Measurements from ENCODE around the gene CFAP45.
A peak's percentile ranks its signal among the peaks of the same experiment; 100 is the strongest.
"Not testable (repeated sequence)": the region's sequence is repeated elsewhere in the genome, so short reads cannot be mapped to it uniquely, and the experiment has no call there.

CFAP45 gene

DNA sequence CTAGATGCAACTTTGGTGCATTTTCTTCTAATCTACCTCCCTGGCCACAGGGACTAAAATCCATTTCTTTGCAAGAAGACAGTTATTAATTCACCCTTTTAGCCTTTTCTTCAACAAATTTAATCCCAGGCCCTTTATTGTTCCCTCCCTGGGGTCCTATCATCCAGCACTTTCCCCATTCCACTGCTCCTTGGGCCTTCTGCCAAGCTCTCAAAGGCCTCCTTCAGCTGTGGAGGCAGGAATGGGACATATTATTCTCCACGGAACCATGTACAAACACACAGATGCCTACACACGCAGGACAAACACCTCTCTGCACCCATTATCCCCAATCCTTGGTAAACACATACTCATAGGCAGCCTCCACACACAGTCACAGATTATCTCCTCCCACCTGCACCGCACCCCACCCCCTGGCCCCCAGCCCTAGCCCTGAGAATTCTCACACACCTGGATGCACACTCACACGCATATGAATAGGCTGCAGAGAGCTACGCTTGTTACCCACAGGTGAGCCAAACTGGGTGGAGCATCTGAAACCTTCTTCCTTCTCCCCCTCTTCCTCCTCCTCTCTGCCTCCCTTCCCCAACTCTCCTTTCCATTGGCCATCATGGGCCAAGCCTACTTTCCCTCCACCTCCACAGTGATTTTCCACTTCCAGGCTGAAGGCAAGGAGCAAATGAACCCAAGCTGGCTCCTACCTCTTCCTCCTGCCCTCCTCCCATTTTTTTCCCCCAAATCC, 13.7 kb upstream of the CFAP45 start:
- DNase-seq (ENCODE audit: extremely low spot score, insufficient read length, low read depth) (no peak), FAIRE-seq (no peak)

DNA sequence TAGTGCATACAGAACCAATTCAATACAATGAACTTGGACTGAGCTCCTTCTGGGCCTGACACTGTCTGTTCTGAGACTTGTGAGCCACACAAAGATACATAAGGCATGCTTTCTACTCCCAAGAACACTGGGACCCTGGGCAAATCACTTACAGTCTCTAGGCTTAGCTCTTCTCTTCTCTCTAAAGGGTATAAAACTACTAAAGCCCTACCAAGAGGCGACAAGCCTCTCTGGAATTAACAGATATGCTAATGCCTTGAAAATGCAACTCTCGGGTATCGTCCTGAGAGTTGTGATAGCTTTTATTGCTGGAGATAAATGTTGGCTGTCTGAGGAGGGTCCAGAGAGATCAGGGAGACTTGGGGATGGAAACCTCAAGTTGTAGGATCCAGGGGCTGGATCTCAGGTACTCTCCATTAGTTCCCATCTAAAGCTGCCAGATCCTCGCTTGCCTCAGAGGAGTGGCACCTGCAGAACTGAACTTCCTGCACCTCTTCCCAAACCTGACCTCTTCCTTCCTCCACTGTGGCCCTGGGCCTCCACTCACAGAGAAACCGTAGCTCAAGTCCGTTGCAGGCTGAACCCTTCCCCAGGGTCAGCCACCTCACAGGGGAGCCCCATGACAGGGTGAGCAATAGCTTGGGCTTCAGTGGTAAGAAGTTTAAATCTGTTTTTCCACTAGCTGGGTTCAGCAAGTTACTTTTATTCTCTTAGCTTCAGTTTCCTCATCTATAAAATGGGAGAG, 11.5 kb upstream of the CFAP45 start:
- DNase-seq (ENCODE audit: extremely low spot score, insufficient read length, low read depth), result no peak
- FAIRE-seq, result no peak

DNA sequence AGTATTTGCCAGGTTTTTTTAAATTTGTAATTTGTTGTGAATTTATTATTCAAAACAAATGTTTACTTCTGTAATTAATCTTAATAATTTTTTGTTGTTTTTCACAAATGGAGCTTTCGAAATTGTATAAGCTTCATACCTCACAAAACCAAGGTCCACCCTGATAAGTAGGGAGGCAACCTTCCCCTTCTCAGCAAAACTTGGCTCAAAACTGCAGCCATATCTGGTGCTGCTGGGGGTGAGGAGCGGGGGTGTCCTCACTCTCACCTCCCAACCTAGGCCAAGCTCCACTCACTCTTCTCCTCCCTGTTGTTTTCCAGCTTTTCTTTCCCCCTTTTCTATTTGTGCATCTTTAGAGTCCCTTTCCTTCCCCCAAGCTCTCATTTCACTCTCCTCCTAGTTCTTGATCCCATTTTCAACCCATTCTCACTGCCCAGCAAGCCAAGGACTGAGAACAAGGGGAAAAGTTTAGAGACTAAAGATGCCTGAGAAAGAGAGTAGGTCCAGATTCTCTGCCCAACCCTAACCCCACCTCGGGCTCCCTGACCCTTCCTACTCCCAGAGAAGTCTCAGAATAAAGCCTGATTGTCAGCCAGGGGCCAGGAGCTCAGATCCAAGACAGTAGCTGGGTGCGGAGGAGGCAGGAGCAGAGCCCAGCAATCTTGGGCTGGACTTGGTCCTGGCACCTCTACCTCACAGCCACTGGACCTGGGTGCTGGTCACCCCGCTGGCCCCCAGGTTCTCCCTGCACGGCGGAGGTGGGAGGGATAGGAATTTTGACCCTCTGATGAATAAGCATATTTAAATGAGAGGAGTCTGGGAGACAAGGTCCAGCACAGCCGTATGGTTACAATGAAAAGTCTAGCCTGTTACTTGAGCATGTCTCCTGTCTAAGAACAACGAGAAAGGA, 8.3 kb upstream of the CFAP45 start:
- FAIRE-seq (no peak), DNase-seq (ENCODE audit: extremely low spot score, insufficient read length, low read depth) (no peak)

DNA sequence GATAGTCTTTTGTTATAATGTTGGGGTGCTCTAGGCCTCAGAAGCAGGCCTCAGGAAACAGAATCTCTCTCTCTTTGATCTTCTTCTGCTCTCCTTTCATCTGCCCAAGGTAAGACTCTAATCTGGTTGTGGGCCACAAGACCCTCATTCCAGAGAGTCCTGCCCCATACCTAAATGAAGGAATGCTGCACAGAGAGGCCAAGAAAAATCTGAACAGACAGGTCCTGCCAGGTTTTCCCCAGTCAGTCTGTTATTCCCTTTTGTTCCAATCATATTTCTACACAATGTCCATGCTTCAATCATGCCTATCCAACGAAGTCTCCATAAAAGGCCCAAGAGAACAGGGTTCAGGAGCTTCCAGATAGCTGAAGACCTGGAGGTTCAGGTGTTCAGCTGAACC, 7.0 kb upstream of the CFAP45 start:
- DNase-seq (ENCODE audit: extremely low spot score, insufficient read length, low read depth) (no peak), FAIRE-seq (no peak)

DNA sequence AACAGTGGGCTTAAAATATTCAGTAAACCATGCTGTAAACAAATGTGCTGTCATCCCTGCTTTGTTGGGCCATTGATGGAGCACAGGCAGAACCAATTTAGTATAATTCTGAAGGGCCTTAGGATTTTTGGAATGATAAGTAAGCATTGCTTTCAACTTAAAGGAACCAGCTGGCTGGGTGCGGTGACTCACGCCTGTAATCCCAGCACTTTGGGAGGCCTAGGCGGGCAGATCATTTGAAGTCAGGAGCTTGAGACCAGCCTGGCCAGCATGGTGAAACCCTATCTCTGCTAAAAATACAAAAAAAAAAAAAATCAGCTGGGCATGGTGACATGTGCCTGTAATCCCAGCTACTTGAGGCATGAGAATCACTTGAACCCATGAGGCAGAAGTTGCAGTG, 4.1 kb upstream of the CFAP45 start:
- not testable (repeated sequence) for DNase-seq (ENCODE audit: extremely low spot score, insufficient read length, low read depth); FAIRE-seq

DNA sequence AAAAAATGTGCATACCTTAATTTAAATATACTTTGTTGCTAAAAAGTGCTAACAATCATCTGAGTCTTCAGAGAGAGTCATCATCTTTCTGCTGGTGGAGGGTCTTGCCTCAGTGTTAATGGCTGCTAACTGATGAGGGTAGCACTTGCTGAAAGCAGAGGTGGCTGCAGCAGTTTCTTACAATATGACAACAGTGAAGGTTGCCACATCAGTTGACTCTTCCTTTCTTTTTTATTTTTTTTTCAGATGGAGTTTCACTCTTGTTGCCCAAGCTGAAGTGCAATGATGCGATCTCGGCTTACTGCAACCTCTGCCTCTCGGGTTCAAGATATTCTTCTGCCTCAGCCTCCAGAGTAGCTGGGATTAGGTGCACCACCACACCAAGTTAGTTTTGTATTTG, 2.6 kb upstream of the CFAP45 start:
- FAIRE-seq, result no peak
- no peak for DNase-seq (ENCODE audit: extremely low spot score, insufficient read length, low read depth)

DNA sequence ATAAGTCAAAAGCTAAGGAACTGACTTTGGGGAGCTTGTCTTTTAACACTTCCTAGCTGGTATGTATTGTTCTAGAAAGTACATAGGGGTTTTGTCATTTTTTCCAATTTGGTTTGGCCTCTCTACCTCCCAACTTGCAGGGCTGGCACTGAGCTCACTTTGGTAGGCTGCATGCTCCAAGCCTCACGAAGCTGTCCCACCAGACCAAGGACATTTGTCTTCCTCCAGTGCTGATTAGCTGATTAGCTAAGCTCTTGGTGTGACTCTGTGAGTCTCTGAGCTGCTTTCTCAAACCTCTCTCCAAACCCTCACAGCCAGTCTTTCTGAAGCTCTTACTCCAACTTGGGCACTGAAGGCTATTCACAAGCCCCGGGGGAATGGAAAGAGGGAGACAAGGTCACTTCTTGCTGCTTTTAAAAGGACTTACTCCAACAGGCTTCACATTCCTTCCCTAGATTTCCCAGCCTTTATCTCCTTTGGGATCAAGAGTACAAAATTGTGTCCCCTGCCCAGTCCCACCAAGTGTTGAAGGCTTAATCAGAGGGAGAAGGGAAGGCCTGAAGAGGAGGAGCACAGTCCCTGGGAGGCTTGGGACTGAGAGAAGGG, 893 bp upstream of the CFAP45 start:
- FAIRE-seq (no peak), DNase-seq (ENCODE audit: extremely low spot score, insufficient read length, low read depth) (no peak)

DNA sequence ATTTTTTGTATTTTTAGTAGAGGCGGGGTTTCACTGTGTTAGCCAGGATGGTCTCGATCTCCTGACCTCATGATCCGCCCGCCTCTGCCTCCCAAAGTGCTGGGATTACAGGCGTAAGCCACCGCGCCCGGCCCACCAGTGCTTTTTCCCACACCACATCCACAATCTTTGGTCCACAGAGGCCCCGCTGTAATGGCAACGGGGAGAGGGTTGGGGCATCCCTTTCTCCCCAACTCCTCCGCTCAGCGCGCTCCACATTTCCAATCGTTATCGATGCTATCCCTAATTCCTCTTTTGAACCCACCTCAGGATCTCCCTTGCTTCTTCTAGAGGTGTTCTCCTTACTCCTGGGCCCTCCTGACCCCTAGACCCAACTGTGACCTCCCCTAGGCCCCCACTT, 331 bp downstream of the CFAP45 start:
- not testable (repeated sequence) for DNase-seq (ENCODE audit: extremely low spot score, insufficient read length, low read depth); FAIRE-seq

DNA sequence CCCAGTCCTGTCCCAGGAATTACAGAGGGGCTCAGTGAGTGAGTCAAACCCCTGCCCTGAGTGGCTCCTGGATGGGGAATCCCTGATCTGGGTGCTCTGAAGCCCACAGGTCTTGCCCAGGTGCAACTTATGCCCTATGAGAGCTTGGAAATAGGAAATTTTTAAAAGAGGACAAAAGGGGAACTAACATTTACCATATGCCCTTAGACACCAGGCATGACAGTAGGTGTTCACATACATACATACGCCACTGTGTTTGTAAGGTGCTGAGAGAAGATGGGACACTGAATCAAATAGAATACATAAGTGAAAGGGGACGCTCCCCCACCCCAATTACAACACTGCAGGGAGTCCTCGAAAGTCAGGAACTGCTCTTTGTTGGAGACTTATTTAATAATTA, 1.4 kb downstream of the CFAP45 start:
- DNase-seq (ENCODE audit: extremely low spot score, insufficient read length, low read depth) (no peak), FAIRE-seq (no peak)

DNA sequence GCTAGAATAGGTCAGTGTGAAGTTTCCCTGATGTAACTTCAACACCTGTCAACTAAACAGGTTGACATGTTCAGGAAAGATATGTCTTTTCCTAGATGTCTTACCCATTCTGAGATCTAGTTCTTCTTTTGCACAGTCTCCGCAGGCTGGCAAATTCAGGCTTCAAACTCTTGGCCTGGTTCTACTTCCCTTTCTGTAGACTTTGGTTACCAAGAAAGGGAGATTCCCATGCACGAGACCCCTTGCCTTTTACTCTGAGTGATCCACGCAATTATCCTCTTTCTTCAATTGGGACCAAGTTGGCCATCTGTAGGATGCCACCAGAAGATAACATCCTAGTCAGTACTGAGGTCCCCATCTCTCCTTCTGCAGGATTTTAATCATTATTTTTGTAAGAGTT, 2.0 kb downstream of the CFAP45 start:
- DNase-seq (ENCODE audit: extremely low spot score, insufficient read length, low read depth), result no peak
- no peak for FAIRE-seq

DNA sequence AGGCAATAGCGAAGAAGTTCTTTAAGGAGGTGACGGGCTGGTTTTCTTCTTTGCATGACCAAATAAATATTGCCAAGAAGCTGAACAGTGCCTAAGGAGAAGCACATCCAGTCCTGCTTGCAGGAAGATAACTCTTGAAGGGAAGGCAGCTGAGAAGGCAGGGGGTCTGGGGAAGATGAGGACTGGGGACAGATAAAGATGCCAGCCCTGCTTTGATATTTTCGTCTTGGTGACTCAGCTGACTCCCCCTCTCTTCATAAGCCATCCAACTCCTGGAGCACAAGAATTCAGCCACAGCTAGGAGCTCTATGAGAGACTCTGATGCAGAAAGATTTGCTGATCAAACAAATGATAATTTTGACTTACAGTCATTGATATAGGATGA, 3.4 kb downstream of the CFAP45 start:
- DNase-seq (ENCODE audit: extremely low spot score, insufficient read length, low read depth) (no peak), FAIRE-seq (no peak)

DNA sequence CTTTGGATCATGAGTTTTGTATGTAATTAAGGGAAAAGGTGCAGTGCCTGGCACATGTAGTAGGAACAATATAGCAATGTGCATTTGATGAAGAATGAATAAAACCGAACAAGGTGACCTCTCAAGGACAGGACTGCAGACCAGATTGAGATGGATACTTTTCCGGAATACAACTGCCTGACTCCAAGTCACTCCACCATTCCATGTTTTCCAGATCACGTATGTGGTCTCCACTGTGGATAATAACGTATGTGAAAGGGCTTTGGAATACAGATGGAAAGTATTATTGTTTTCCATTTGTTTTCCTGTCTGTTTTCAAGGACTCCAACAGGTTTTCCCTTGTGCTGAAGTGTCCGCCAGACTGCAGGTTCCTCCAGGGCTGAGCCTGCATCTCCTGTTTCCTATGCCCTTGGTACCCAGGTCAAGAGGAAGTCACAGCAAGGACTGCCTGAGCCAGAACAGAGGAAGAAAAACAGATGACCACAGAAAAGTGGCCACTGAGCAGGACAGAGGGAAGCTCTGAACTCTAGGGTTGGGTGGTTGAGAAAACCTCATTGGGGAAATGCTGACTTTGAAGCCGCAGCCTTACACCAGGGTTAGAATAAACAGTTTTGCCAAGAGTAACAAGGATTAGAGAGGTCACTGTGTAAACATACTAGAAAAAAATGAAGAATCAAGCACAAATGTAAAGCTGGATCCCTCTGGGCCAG, 4.0 kb downstream of the CFAP45 start:
- no peak for FAIRE-seq
- no peak for DNase-seq (ENCODE audit: extremely low spot score, insufficient read length, low read depth)

DNA sequence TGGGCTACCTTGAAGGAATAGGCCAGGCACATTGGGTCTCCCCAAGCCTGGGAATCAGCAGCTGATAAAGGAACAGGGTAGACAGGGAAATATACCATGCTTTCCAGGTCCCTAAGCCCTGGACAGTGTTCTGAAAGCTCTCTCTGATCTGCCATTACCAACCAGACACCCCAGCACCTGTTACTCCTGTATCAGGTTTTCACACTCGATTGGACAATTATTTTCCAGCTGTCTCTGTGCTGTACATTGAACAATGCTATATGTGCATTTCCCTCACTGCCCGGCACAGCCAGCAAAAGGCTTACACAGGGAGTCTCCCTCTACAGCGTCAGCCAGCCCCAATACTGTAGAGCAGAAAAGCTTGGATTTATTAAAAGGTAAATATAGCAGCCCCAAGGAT, 4.7 kb downstream of the CFAP45 start:
- DNase-seq (ENCODE audit: extremely low spot score, insufficient read length, low read depth) (no peak), FAIRE-seq (no peak)

DNA sequence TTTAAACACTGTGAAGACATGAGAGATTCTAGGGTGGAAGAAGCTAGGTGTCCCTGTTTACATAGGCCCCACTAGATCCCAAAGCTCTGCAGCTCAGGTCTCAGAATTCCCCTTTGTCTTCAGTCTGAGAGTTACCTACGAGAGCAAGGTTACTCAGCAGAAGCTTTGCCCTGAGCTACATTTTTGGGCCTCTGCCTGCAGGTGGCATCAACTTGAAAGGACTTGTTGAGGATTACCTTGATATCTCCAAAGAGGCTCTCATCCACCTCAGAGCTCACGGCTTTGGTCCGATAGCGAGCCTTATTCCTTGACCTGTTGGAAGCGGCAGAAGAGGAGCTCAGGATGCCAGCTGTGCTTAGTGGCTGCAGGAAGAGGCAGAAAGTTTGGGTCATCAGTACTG, 7.0 kb downstream of the CFAP45 start:
- DNase-seq (ENCODE audit: extremely low spot score, insufficient read length, low read depth) (no peak), FAIRE-seq (no peak)

DNA sequence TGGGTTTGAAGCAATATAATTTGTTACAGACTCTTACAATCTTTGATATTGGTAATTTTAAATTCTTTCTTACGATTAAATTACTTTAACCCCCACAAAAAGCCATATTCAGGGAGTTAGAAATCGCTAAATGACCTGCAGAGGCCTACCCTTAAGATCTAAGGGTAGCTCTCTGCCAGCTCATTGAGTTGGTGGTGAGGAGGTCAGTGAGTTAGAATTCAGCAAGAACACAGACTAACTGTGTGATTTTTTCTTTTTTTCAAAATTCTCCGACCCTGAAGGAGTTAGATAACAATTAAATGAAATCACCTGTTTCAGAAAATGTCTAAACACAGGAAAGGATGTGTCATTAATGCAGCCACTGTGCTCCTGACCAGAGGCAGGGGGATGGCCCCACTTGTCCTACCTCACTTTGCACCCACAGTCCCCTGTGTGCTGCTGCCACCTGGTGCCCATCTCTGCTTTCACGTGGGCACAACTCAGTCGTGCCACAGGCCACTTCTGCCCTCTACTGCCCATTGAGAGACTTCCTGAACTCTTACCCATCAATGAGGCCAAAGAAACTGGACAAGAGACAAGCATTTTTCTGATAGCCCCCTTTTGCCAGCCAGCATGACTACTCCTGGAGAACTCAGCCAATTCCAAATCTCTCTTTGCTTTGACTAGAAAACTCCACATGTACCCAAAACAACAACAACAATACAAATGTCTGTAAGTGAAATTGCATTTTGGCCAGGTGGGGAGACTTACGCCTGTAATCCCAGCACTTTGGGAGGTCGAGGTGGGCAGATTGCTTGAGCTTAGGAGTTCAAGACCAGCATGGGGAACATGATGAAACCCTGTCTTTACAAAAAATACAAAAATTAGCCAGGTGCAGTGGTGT, 8.4 kb downstream of the CFAP45 start:
- FAIRE-seq (peak; percentile 93), DNase-seq (ENCODE audit: extremely low spot score, insufficient read length, low read depth) (peak; percentile 45)

DNA sequence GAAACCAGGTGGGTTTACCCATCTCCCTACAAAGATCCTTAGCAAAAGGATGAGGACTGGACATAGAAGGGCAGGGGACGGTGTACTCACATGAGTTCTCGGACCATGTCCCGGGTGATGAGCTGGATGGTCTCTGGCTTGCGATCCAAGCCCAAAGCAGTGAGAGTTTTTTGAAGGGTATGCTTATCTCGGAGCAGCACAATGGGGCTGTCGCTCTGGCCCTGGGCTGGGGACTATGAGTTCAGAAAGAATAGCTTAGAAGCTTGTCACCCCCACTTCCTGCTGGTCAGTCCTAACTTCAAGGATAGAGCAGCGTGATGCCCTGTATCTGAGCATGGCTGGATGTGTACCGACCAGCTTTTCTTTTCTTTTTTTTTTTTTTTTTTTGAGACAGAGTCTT, 9.6 kb downstream of the CFAP45 start:
- no peak for DNase-seq (ENCODE audit: extremely low spot score, insufficient read length, low read depth)
- no peak for FAIRE-seq

DNA sequence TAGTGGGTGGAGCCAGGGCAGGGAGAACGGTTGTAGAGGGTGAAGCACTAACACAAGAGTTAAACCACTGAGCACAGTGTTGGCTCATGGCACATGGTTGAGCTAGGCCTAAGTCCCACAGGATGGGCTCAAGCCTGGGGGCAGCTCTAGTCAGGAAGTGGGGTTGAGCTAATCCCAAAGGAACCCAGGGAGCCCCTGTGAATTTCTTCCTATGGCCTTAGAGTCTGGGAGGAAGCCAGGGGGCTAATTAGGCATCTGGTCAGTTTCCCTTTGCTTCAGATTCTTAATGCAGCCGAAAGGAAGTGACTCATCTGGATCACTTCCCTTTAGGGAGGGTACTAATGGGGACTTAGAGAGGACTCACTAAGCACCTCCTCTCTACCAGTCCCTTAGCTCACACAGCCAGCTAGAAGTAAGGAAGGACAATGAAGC, 10.1 kb downstream of the CFAP45 start:
- DNase-seq (ENCODE audit: extremely low spot score, insufficient read length, low read depth) (peak; percentile 60), FAIRE-seq (peak; percentile 87)

DNA sequence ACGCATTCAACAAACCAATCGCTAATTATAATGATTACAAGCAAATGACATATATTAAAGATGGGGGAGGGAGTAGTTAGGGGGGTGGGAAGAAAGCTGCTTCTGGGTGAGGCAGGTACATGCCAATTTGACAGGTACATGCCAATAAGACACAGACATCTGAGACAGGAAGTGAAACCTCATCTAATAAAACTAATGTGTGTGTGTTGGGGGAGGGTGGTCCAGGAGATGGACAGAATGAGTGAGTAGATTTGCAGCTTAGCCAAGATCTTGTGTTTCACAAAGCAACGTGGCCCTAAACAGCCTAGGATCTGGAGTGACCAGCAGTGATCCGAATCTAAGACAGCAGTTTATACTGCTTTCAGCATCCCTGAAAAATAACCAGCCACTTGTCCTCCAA, 10.8 kb downstream of the CFAP45 start:
- FAIRE-seq, result peak; percentile 45
- no peak for DNase-seq (ENCODE audit: extremely low spot score, insufficient read length, low read depth)

DNA sequence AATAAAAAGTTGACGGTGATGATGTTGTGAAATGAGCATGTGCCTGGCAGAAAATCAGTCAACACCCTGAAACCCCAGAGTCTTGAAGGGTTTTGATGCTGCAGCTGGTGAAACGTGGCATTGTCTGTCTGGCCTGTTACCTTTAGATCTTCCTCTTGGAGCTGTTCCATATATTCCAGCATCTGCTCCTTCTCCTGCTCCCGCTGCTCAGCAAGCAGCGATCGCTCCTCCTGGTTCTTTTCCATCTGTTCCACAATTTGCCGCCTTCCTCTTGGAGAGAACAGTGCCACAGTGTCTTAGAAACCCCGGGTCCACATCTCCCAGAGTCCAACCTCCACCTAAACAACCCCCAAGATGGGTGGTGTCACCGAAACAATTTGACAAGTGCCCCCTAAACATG, 15.7 kb downstream of the CFAP45 start:
- no peak for FAIRE-seq

More for the DNA sequence above, 15.7 kb downstream of the CFAP45 start:
- DNase-seq (ENCODE audit: extremely low spot score, insufficient read length, low read depth), result no peak

All from GM18507 (cell line).